ENCODE measurements around the gene MEIS1. TPM values are rescaled to one million over a fixed set of nuclear protein-coding genes. Genes with fewer than 3 reads are reported as not detected.

MEIS1 gene
- polyA plus RNA-seq, 1 donor (not counting 4 experiments of a cell fraction or from before 2014, with no cell fraction given) = 3.1 TPM

DNA sequence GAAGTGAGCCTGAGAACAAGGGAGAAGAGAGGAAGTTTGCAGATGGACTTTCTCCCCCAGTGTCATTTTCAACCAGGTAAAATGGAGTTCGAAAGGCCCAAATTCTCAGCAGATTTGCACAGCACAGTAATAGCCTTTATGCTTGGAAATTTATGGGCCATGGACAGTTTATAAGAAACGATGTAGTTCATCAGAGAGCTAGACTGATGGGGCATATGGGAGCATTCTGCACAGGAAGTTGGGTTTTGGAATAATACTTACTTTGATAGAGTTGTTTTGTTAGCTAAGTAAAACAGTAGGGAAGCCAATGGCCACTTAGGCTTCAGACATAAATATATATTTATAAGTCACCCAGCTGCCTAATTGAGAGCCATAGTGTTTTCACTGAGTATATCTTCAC is 169.4 kb downstream of the MEIS1 start:
- Histone ChIP-seq H3K36me3 (ENCODE audit: control insufficient read depth in 2 of 2, extremely low read depth in 1 of 2, insufficient read depth in 2 of 2, low read length in 2 of 2) (no peaks in the 10 kb centered on the region), H3K79me2 (ENCODE audit: control insufficient read depth, insufficient read depth, low read length) (no peaks in the 10 kb centered on the region), H2AFZ (ENCODE audit: control insufficient read depth, low read length) (no peak overlapping the region), H3K4me3 (ENCODE audit: control insufficient read depth in 2 of 3, extremely low read depth in 1 of 3, insufficient read depth in 2 of 3, low read depth in 1 of 3, low read length in 3 of 3) (no peak overlapping the region), H4K20me1 (ENCODE audit: control insufficient read depth, extremely low read depth, insufficient read depth, low read length) (no peaks in the 10 kb centered on the region), H3K27me3 (ENCODE audit: control insufficient read depth, extremely low read depth, insufficient read depth, low read length) (no peaks in the 10 kb centered on the region), H3K27ac (ENCODE audit: control insufficient read depth, insufficient read depth, low read length) (no peak overlapping the region), H3K9me3 (ENCODE audit: control insufficient read depth, low read depth, low read length) (no peaks in the 10 kb centered on the region), H3K9ac (ENCODE audit: control insufficient read depth, extremely low read depth, insufficient read depth, low read length) (no peak overlapping the region), H3K4me2 (ENCODE audit: control insufficient read depth, extremely low read depth, insufficient read depth, low read depth, low read length) (no peak overlapping the region), H3K9me1 (ENCODE audit: control insufficient read depth, extremely low read depth, insufficient read depth, low read length) (no peaks in the 10 kb centered on the region), H3K4me1 (ENCODE audit: control insufficient read depth, extremely low read depth, insufficient read depth, low read length) (no peaks in the 10 kb centered on the region)
- TF ChIP-seq EZH2 (IDR thresholded peaks at IDR 0.05; ENCODE audit: low read length) = no peak
- TF ChIP-seq, protein P1, sequence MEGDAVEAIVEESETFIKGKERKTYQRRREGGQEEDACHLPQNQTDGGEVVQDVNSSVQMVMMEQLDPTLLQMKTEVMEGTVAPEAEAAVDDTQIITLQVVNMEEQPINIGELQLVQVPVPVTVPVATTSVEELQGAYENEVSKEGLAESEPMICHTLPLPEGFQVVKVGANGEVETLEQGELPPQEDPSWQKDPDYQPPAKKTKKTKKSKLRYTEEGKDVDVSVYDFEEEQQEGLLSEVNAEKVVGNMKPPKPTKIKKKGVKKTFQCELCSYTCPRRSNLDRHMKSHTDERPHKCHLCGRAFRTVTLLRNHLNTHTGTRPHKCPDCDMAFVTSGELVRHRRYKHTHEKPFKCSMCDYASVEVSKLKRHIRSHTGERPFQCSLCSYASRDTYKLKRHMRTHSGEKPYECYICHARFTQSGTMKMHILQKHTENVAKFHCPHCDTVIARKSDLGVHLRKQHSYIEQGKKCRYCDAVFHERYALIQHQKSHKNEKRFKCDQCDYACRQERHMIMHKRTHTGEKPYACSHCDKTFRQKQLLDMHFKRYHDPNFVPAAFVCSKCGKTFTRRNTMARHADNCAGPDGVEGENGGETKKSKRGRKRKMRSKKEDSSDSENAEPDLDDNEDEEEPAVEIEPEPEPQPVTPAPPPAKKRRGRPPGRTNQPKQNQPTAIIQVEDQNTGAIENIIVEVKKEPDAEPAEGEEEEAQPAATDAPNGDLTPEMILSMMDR (optimal IDR thresholded peaks at IDR 0.05 in 1 of 3, IDR thresholded peaks at IDR 0.05 in 1 of 3, conservative IDR thresholded peaks at IDR 0.05 in 1 of 3; ENCODE audit: extremely low read depth in 1 of 3, insufficient read depth in 2 of 3, low read length in 3 of 3) = no peak
- DNase-seq (ENCODE audit: low read depth, low spot score) = no peak
- dilution Hi-C loops (cut with MboI; ENCODE audit: extremely low pct_ligation_motif_present, low sequenced_read_pairs) = no loop called here
- FAIRE-seq = no peak

DNA sequence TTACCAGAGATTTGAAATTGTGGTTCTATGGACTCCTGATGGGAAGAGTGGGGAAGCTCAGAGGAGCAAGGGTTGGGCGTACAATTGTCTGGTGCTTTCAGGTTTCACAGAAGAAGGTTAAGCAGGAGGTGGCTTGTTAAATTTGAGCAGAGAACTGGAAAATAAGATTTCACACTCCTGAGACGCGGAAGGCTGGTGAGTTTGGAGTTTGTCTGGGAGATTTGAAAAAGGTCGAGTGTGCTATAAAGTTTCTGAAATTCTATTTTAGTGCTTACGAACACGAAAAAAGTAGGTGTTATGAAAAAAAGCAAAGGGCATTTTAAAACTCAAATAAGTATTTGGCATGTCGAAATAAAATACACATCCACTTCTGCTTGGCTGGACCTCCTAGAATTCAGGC is 170.1 kb downstream of the MEIS1 start:
- Histone ChIP-seq H3K4me1 (ENCODE audit: control insufficient read depth, extremely low read depth, insufficient read depth, low read length) (no peaks in the 10 kb centered on the region), H3K4me2 (ENCODE audit: control insufficient read depth, extremely low read depth, insufficient read depth, low read depth, low read length) (no peak overlapping the region), H4K20me1 (ENCODE audit: control insufficient read depth, extremely low read depth, insufficient read depth, low read length) (no peaks in the 10 kb centered on the region), H3K27ac (ENCODE audit: control insufficient read depth, insufficient read depth, low read length) (no peak overlapping the region), H3K36me3 (ENCODE audit: control insufficient read depth in 2 of 2, extremely low read depth in 1 of 2, insufficient read depth in 2 of 2, low read length in 2 of 2) (no peaks in the 10 kb centered on the region), H3K9ac (ENCODE audit: control insufficient read depth, extremely low read depth, insufficient read depth, low read length) (no peak overlapping the region), H2AFZ (ENCODE audit: control insufficient read depth, low read length) (no peak overlapping the region), H3K27me3 (ENCODE audit: control insufficient read depth, extremely low read depth, insufficient read depth, low read length) (no peaks in the 10 kb centered on the region), H3K79me2 (ENCODE audit: control insufficient read depth, insufficient read depth, low read length) (no peaks in the 10 kb centered on the region), H3K9me3 (ENCODE audit: control insufficient read depth, low read depth, low read length) (no peaks in the 10 kb centered on the region), H3K4me3 (ENCODE audit: control insufficient read depth in 2 of 3, extremely low read depth in 1 of 3, insufficient read depth in 2 of 3, low read depth in 1 of 3, low read length in 3 of 3) (no peak overlapping the region), H3K9me1 (ENCODE audit: control insufficient read depth, extremely low read depth, insufficient read depth, low read length) (no peaks in the 10 kb centered on the region)
- TF ChIP-seq, protein P1 (optimal IDR thresholded peaks at IDR 0.05 in 1 of 3, IDR thresholded peaks at IDR 0.05 in 1 of 3, conservative IDR thresholded peaks at IDR 0.05 in 1 of 3; ENCODE audit: extremely low read depth in 1 of 3, insufficient read depth in 2 of 3, low read length in 3 of 3) = no peak
- TF ChIP-seq EZH2 (IDR thresholded peaks at IDR 0.05; ENCODE audit: low read length) = no peak
- DNase-seq (ENCODE audit: low read depth, low spot score) (no peak), FAIRE-seq (no peak)
- dilution Hi-C loops (cut with MboI; ENCODE audit: extremely low pct_ligation_motif_present, low sequenced_read_pairs) = no loop called here

Measured in keratinocyte (primary cell).